IMR-90 (cell line): ENCODE measurements around the gene TP53BP2. TPM values are rescaled to one million over a fixed set of nuclear protein-coding genes. Genes with fewer than 3 reads are reported as not detected.

Experiments
- ATAC-seq: fragments of 200-7000 bp; cut with Tn5 transposase; 2 replicates; pipeline ENCODE4 v1.9.1; 2020; ENCODE audit warnings: low read depth, mild to moderate bottlenecking, moderate library complexity
- BruUV-seq: library from RNA; stranded (reverse); fragments of 400-500 nt; replicated peaks from 2 replicates; lab custom pipeline; 2021; lab: Mats Ljungman, UMichigan
- CTCF ChIA-PET: fragments of 300-600 bp; formaldehyde crosslinking; extraction: SDS; loops from one replicate; lab custom pipeline; 2021; ENCODE audit warnings: antibody characterized with exemption; lab: Yijun Ruan, JAX
- POLR2A ChIA-PET: fragments of 300-600 bp; sonication (Branson Sonifier 250); formaldehyde crosslinking; loops from one replicate; lab custom pipeline; 2022; ENCODE audit warnings: antibody characterized with exemption; ENCODE audit not compliant: unreplicated experiment; lab: Charles Lee
- DNase-seq: peaks from one replicate; pipeline ENCODE4 v3.0.0; 2013
- H2AFZ ChIP-seq: replicated peaks from 2 replicates; pipeline ENCODE3; 2013; ENCODE audit warnings: low read length, mild to moderate bottlenecking; ENCODE audit not compliant: poor library complexity
- H2AK5ac ChIP-seq: 2 replicates; pipeline ENCODE4 v1.6.1; 2013; ENCODE audit warnings: low read depth, low read length, inconsistent platforms
- H2AK9ac ChIP-seq: replicated peaks from 2 replicates; pipeline ENCODE3; 2013; ENCODE audit warnings: mild to moderate bottlenecking, low read depth, low read length, moderate library complexity; ENCODE audit not compliant: poor library complexity
- H2BK120ac ChIP-seq: 2 replicates; pipeline ENCODE4 v1.6.1; 2013; ENCODE audit warnings: low read depth, low read length, inconsistent platforms
- H2BK15ac ChIP-seq: 3 replicates; pipeline ENCODE4 v1.6.1; 2013; ENCODE audit warnings: low read depth, low read length, inconsistent platforms
- H2BK20ac ChIP-seq: 2 replicates; pipeline ENCODE4 v1.6.1; 2013; ENCODE audit warnings: low read depth, mild to moderate bottlenecking, inconsistent platforms, low read length, moderate library complexity
- H2BK5ac ChIP-seq: 2 replicates; pipeline ENCODE4 v1.6.1; 2013; ENCODE audit warnings: mild to moderate bottlenecking, low read depth, low read length, inconsistent platforms; ENCODE audit not compliant: poor library complexity, severe bottlenecking
- H3K14ac ChIP-seq: replicated peaks from 2 replicates; pipeline ENCODE4 v1.6.1; 2013; ENCODE audit warnings: low read depth, low read length, inconsistent platforms
- H3K18ac ChIP-seq: 2 replicates; pipeline ENCODE4 v1.6.1; 2013; ENCODE audit warnings: low read depth, low read length, control low read depth
- H3K23ac ChIP-seq: 2 replicates; pipeline ENCODE4 v1.6.1; 2013; ENCODE audit warnings: low read depth, low read length, inconsistent platforms
- H3K27ac ChIP-seq: 2 replicates; pipeline ENCODE4 v1.5.1; 2013; ENCODE audit warnings: mild to moderate bottlenecking, control low read depth, low read length; ENCODE audit not compliant: insufficient read depth
- H3K27me3 ChIP-seq: 2 replicates; pipeline ENCODE4 v1.6.1; 2013; ENCODE audit warnings: low read length; ENCODE audit not compliant: control insufficient read depth, insufficient read depth
- H3K36me3 ChIP-seq: 2 replicates; pipeline ENCODE4 v1.6.1; 2013; ENCODE audit warnings: low read length, mixed read lengths; ENCODE audit not compliant: control insufficient read depth, insufficient read depth
- H3K4ac ChIP-seq: 2 replicates; pipeline ENCODE4 v1.6.1; 2013; ENCODE audit warnings: low read depth, low read length, inconsistent platforms
- H3K4me1 ChIP-seq: 2 replicates; pipeline ENCODE4 v1.6.1; 2013; ENCODE audit warnings: low read length, mixed read lengths; ENCODE audit not compliant: control insufficient read depth, insufficient read depth
- H3K4me2 ChIP-seq: 2 replicates; pipeline ENCODE4 v1.6.1; 2013; ENCODE audit warnings: low read depth, mild to moderate bottlenecking, control low read depth, low read length, moderate library complexity
- H3K4me3 ChIP-seq: 2 replicates; pipeline ENCODE4 v1.5.1; 2013; ENCODE audit warnings: low read depth, mild to moderate bottlenecking, control low read depth, low read length, moderate library complexity; ENCODE audit not compliant: insufficient read depth
- H3K56ac ChIP-seq: 2 replicates; pipeline ENCODE4 v1.6.1; 2013; ENCODE audit warnings: low read length, inconsistent platforms; ENCODE audit not compliant: insufficient read depth; ENCODE audit errors: extremely low read depth
- H3K79me1 ChIP-seq, 2 experiments: 2 replicates each; pipeline ENCODE4 v1.6.1; 2013; ENCODE audit warnings: low read length in 2 of 2, inconsistent platforms in 1 of 2, low read depth in 1 of 2
- H3K9ac ChIP-seq: 2 replicates; pipeline ENCODE4 v1.6.1; 2013; ENCODE audit warnings: low read depth, low read length, control low read depth
- H3K9me1 ChIP-seq: 2 replicates; pipeline ENCODE4 v1.6.1; 2013; ENCODE audit warnings: low read length, inconsistent platforms; ENCODE audit not compliant: insufficient read depth
- H3K9me3 ChIP-seq: 2 replicates; pipeline ENCODE4 v1.6.1; 2013; ENCODE audit warnings: low read length; ENCODE audit not compliant: control insufficient read depth, insufficient read depth
- H4K20me1 ChIP-seq: 2 replicates; pipeline ENCODE4 v1.6.1; 2013; ENCODE audit warnings: low read length, inconsistent platforms; ENCODE audit not compliant: insufficient read depth
- H4K5ac ChIP-seq: 2 replicates; pipeline ENCODE4 v1.6.1; 2013; ENCODE audit warnings: mild to moderate bottlenecking, low read depth, low read length, control low read depth
- H4K8ac ChIP-seq, 2 experiments: 2 replicates each; pipeline ENCODE4 v1.6.1; 2013; ENCODE audit warnings: low read depth in 2 of 2, low read length in 2 of 2, control low read depth in 1 of 2, inconsistent platforms in 1 of 2
- H4K91ac ChIP-seq: 2 replicates; pipeline ENCODE4 v1.6.1; 2013; ENCODE audit warnings: low read depth, low read length, inconsistent platforms; ENCODE audit not compliant: insufficient read depth
- BHLHE40 ChIP-seq: fragments of 150-350 bp; IDR thresholded peaks from 2 replicates; pipeline ENCODE4 v1.6.1; 2016; ENCODE audit warnings: mild to moderate bottlenecking, low read depth, low read length
- CEBPB ChIP-seq: IDR thresholded peaks from 2 replicates; pipeline ENCODE4 v1.6.1; 2012; ENCODE audit warnings: low read depth, low read length, improper control_type of control experiment
- CHD1 ChIP-seq: IDR thresholded peaks from 2 replicates; pipeline ENCODE4 v1.6.1; 2012; ENCODE audit warnings: low read depth, low read length, improper control_type of control experiment
- FOS ChIP-seq: fragments of 150-350 bp; IDR thresholded peaks from 2 replicates; pipeline ENCODE4 v1.6.1; 2016; ENCODE audit warnings: low read depth, low read length
- MAZ ChIP-seq: IDR thresholded peaks from 2 replicates; pipeline ENCODE4 v1.6.1; 2012; ENCODE audit warnings: low read depth, mild to moderate bottlenecking, low read length, improper control_type of control experiment, moderate library complexity, borderline replicate concordance
- MXI1 ChIP-seq: IDR thresholded peaks from 2 replicates; pipeline ENCODE4 v1.6.1; 2012; ENCODE audit warnings: low read depth, mild to moderate bottlenecking, low read length, moderate library complexity, borderline replicate concordance
- NFE2L2 ChIP-seq: fragments of 150-350 bp; IDR thresholded peaks from 2 replicates; pipeline ENCODE4 v1.6.1; 2016; ENCODE audit warnings: low read depth, mild to moderate bottlenecking, low read length
- POLR2A ChIP-seq: IDR thresholded peaks from 2 replicates; pipeline ENCODE4 v1.6.1; 2012; ENCODE audit warnings: mild to moderate bottlenecking, low read depth, low read length
- RCOR1 ChIP-seq: IDR thresholded peaks from 2 replicates; pipeline ENCODE4 v1.6.1; 2012; ENCODE audit warnings: mild to moderate bottlenecking, low read length, improper control_type of control experiment; ENCODE audit not compliant: insufficient replicate concordance
- RFX5 ChIP-seq: IDR thresholded peaks from 2 replicates; pipeline ENCODE4 v1.8.0; 2012; ENCODE audit warnings: low read depth, mild to moderate bottlenecking, low read length, moderate library complexity
- SMC3 ChIP-seq: fragments of 150-350 bp; IDR thresholded peaks from 2 replicates; pipeline ENCODE4 v1.6.1; 2016; ENCODE audit warnings: low read depth, mild to moderate bottlenecking, antibody characterized with exemption, low read length, moderate library complexity
- WGBS, 2 experiments: methylation state at CpG; one replicate each; pipeline versions ENCODE4 v1.1.5 to v1.1.7; 2013; ENCODE audit warnings: missing lambda C conversion rate in 2 of 2; ENCODE audit not compliant: insufficient read length in 1 of 2; ENCODE audit errors: extremely low coverage in 2 of 2; 5-methylcytosine and 5-hydroxymethylcytosine counted together
- dilution Hi-C: fragments of 300-500 bp; cut with HindIII; formaldehyde crosslinking; loops from one replicate; pipeline ENCODE4 v1.14.3; 2018; ENCODE audit warnings: low sequenced_read_pairs; ENCODE audit not compliant: unreplicated experiment
- in situ Hi-C: fragments of 300-500 bp; cut with MboI; formaldehyde crosslinking; loops from 3 replicates; pipeline ENCODE4 v1.14.3; 2019; ENCODE audit warnings: low sequenced_read_pairs, inconsistent platforms, mixed read lengths
- intact Hi-C: fragments of 100-400 bp; cut with micrococcal nuclease; formaldehyde crosslinking; loops from 2 replicates; pipeline ENCODE4 v1.10.0; 2022
- polyA plus RNA-seq, 3 experiments: library from polyadenylated mRNA; depleted of rRNA; stranded (reverse); fragments of >200 nt; gene quantifications; 2 replicates each; pipeline ENCODE4 v1.2.3, GENCODE V29; 2012; ENCODE audit warnings: low replicate concordance in 1 of 3
- total RNA-seq: library from RNA; depleted of rRNA; stranded (reverse); fragments of >200 nt; gene quantifications from 2 replicates; pipeline ENCODE4 v1.2.3, GENCODE V29; 2012
- TF ChIP-seq, protein P1 (sequence below): fragments of 150-350 bp; IDR thresholded peaks from 2 replicates; pipeline ENCODE4 v1.6.1; 2017; ENCODE audit warnings: mild to moderate bottlenecking, antibody characterized with exemption, low read length, low read depth
- TF ChIP-seq, protein P2 (sequence below): fragments of 150-350 bp; IDR thresholded peaks from 2 replicates; pipeline ENCODE4 v1.6.1; 2016; ENCODE audit warnings: low read depth, mild to moderate bottlenecking, low read length, moderate library complexity, borderline replicate concordance

Gene TP53BP2
- total and polyA plus RNA-seq, 2 of the 4 experiments (the other 2 are of a cell fraction): 19.9 to 35.0 TPM

DNA sequence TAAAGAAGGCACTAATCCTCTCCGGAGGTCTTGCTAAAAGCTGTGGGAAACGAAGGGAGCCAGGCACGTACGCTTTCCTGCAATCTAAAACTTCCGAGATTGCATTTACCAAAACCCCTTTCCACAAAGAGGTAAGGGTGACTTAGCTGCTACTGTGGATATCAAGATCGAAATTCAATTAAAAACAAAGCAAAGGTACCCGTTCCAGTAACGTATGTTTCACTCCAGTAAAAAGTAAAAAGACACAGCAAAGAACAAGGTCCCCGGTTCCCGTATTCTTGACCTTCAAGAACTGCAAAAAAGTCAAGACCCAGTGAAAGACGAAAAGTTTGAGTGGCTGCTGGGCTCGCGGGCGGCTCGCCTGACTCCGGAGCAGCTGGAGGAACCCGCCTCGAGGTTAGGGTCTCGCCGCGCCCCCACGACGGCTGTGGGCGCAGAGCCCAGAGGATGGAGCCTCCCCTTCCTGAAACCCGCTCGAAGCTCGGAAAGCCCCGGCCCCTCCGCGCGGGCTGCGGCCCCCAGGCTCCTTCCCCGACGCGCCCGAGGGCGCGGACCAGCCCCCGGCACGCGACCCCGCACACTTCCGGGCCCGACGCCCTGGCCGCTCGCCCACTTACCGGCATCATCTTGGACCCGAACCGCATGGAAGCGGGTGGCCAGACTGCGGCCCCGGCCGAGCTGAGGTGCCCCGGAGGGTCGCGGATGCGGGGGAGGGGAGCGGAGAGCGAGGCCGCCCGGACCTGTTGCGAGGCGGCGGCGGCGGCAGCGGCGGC, 524 bp downstream of the TP53BP2 start (continued):
- TF ChIP-seq, protein P1, sequence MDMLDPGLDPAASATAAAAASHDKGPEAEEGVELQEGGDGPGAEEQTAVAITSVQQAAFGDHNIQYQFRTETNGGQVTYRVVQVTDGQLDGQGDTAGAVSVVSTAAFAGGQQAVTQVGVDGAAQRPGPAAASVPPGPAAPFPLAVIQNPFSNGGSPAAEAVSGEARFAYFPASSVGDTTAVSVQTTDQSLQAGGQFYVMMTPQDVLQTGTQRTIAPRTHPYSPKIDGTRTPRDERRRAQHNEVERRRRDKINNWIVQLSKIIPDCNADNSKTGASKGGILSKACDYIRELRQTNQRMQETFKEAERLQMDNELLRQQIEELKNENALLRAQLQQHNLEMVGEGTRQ: no peak
- TF ChIP-seq POLR2A: no peak

DNA sequence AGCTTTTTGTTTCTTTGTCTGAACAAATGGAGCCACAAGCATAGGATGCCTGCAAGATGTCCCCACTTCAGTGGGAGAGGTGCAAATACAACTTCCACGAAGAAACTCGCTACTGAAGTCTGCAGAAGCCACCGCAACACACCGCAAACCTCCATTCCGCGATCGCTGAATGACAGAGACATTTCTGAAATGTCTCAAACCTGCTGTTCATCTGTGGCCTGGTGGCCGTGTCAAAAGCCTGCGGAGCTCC, 1.0 kb downstream of the TP53BP2 start:
- BruUV-seq: no TSS peak
- POLR2A ChIA-PET: no interaction called here
- H3K9ac ChIP-seq: peak overlapping the region; percentile 59
- no peaks in the 10 kb centered on the region for H3K36me3 ChIP-seq
- peak overlapping the region; percentile 58 for H4K91ac ChIP-seq
- H3K23ac ChIP-seq: peak overlapping the region; percentile 95
- 20% methylated on average over 1 of the region's 9 CpGs; no CpG with 5 or more reads in 1 of the 2 experiments for WGBS, 2 experiments
- H2AK5ac ChIP-seq: peak overlapping the region; percentile 45
- 0 out of 3 replicates have a peak overlapping the region, but pooled peaks have one; percentile 61 for H2BK15ac ChIP-seq
- H3K4ac ChIP-seq: peak overlapping the region; percentile 59
- H2BK120ac ChIP-seq: peak overlapping the region; percentile 31
- peak overlapping the region; percentile 95 for H3K27ac ChIP-seq
- peak overlapping the region; percentile 97 for H3K14ac ChIP-seq
- dilution Hi-C loops (no loop called here), intact Hi-C loops (loop anchor here (2.0 to 5.0 kb wide), 2 partner anchors 43 to 144 kb away; no protein-coding TSS in a partner anchor), in situ Hi-C loops (no loop called here)
- peaks cover 3% of the 10 kb centered on the region for H3K4me1 ChIP-seq
- H3K9me3 ChIP-seq: no peaks in the 10 kb centered on the region
- peak overlapping the region; percentile 16 for H2AFZ ChIP-seq
- peak overlapping the region; percentile 83 for H3K4me2 ChIP-seq
- peak overlapping the region; percentile 93 for H3K4me3 ChIP-seq
- peak overlapping the region; percentile 96 for H2BK5ac ChIP-seq
- H3K9me1 ChIP-seq: 0 out of 2 replicates have a peak, but pooled peaks cover 5% of the 10 kb centered on the region
- peaks cover 4 to 38% of the 10 kb centered on the region in 2 experiments; a peak in 2 of 4 replicates for H3K79me1 ChIP-seq
- 0 out of 2 replicates have a peak overlapping the region, but pooled peaks have one; percentile 26 for H2BK20ac ChIP-seq
- H4K8ac ChIP-seq: peak overlapping the region; percentile 62 to 63; a peak in 3 of 4 replicates
- peak overlapping the region; percentile 7; the same call in 1 of the 2 replicates for H3K18ac ChIP-seq
- H2AK9ac ChIP-seq: peak overlapping the region; percentile 53
- ATAC-seq (no peak), DNase-seq (no peak)
- CTCF ChIA-PET: no interaction called here
- peak overlapping the region; percentile 83 for H3K56ac ChIP-seq
- H4K20me1 ChIP-seq: peaks cover 36% of the 10 kb centered on the region
- no peaks in the 10 kb centered on the region for H3K27me3 ChIP-seq
- H4K5ac ChIP-seq: peak overlapping the region; percentile 28; the same call in 1 of the 2 replicates
- TF ChIP-seq MXI1 (no peak), CHD1 (no peak), RFX5 (no peak), SMC3 (no peak), RCOR1 (no peak), CEBPB (no peak), POLR2A (no peak), MAZ (no peak), FOS (no peak), BHLHE40 (no peak), NFE2L2 (no peak)
- TF ChIP-seq, protein P1: no peak
- TF ChIP-seq, protein P2, sequence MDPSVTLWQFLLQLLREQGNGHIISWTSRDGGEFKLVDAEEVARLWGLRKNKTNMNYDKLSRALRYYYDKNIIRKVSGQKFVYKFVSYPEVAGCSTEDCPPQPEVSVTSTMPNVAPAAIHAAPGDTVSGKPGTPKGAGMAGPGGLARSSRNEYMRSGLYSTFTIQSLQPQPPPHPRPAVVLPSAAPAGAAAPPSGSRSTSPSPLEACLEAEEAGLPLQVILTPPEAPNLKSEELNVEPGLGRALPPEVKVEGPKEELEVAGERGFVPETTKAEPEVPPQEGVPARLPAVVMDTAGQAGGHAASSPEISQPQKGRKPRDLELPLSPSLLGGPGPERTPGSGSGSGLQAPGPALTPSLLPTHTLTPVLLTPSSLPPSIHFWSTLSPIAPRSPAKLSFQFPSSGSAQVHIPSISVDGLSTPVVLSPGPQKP: no peak
